MCF 10A (cell line): Measurements from ENCODE around the gene SDR42E1. TPM values are rescaled to one million over a fixed set of nuclear protein-coding genes. Genes with fewer than 3 reads are reported as not detected.

ENCODE experiments used
- BruUV-seq: library from RNA; stranded (reverse); fragments of 400-500 nt; replicated peaks from 2 replicates; lab custom pipeline; 2021; lab: Mats Ljungman, UMichigan
- CTCF ChIA-PET: fragments of 300-600 bp; sonication (Branson Sonifier 250); formaldehyde crosslinking; extraction: SDS; loops from one replicate; lab custom pipeline; 2021; ENCODE audit warnings: antibody characterized with exemption, inconsistent platforms; lab: Yijun Ruan, JAX
- POLR2A ChIA-PET: fragments of 300-600, 350-650 bp; sonication (Branson Sonifier 250); formaldehyde crosslinking; extraction: SDS; loops from one replicate; lab custom pipeline; 2020; ENCODE audit warnings: antibody characterized with exemption, inconsistent platforms; lab: Yijun Ruan, JAX
- DNase-seq: peaks from one replicate; pipeline ENCODE4 v3.0.0-alpha.2; 2018; ENCODE audit not compliant: unreplicated experiment
- H3K27ac Mint-ChIP-seq: one replicate; pipeline ENCODE4 v1.8.0; 2022; ENCODE audit warnings: mild to moderate bottlenecking, low read depth, mixed read lengths; ENCODE audit not compliant: unreplicated experiment
- H3K27me3 Mint-ChIP-seq: one replicate; pipeline ENCODE4 v1.8.0; 2022; ENCODE audit warnings: mixed read lengths; ENCODE audit not compliant: insufficient read depth, unreplicated experiment
- H3K36me3 Mint-ChIP-seq: one replicate; pipeline ENCODE4 v1.8.0; 2022; ENCODE audit warnings: mild to moderate bottlenecking, moderate library complexity, mixed read lengths; ENCODE audit not compliant: insufficient read depth, unreplicated experiment
- H3K4me1 Mint-ChIP-seq: one replicate; pipeline ENCODE4 v1.8.0; 2022; ENCODE audit warnings: mixed read lengths; ENCODE audit not compliant: insufficient read depth, unreplicated experiment
- H3K4me3 Mint-ChIP-seq: one replicate; pipeline ENCODE4 v1.8.0; 2022; ENCODE audit warnings: mild to moderate bottlenecking, moderate library complexity, mixed read lengths; ENCODE audit not compliant: unreplicated experiment
- H3K9me3 Mint-ChIP-seq: one replicate; pipeline ENCODE4 v1.8.0; 2022; ENCODE audit warnings: mixed read lengths; ENCODE audit not compliant: unreplicated experiment
- CTCF ChIP-seq: fragments of 200-600 bp; IDR thresholded peaks from one replicate; pipeline ENCODE4 v1.8.0; 2022; ENCODE audit warnings: antibody characterized with exemption, mild to moderate bottlenecking; ENCODE audit not compliant: unreplicated experiment
- intact Hi-C: fragments of 100-400 bp; cut with micrococcal nuclease; formaldehyde crosslinking; loops from 2 replicates; pipeline ENCODE4 v1.14.1; 2022
- total RNA-seq: library from RNA; stranded (reverse); gene quantifications from 2 replicates; pipeline ENCODE4 v1.2.3, GENCODE V29; 2022

SDR42E1 gene
- total RNA-seq, 1 experiment from 2014 or later = 8.4 TPM

- intact Hi-C loops = no loop called here
- no peak for TF ChIP-seq CTCF
- ChIA-PET CTCF (interaction anchor here (1.1 kb wide), 1 partner anchor 35 kb away, joined by 3 read pairs; no protein-coding TSS in a partner anchor), POLR2A (no interaction called here)
- Mint-ChIP-seq H3K4me3 (no peak overlapping the region), H3K27ac (no peak overlapping the region), H3K9me3 (peaks cover 7% of the 10 kb centered on the region), H3K36me3 (peaks cover 14% of the 10 kb centered on the region), H3K27me3 (no peaks in the 10 kb centered on the region), H3K4me1 (peaks cover 3% of the 10 kb centered on the region)
- no TSS peak for BruUV-seq
- no peak for DNase-seq
These were observed 6.7 kb downstream of the SDR42E1 start for GRCh38 chr16:82004601-82005000.

- no TSS peak for BruUV-seq
- Mint-ChIP-seq H3K9me3 (peaks cover 2% of the 10 kb centered on the region), H3K36me3 (peaks cover 23% of the 10 kb centered on the region), H3K4me1 (peaks cover 3% of the 10 kb centered on the region), H3K27ac (no peak overlapping the region), H3K27me3 (no peaks in the 10 kb centered on the region), H3K4me3 (no peak overlapping the region)
- CTCF ChIA-PET = interaction anchor here (1.1 kb wide), 1 partner anchor 8 kb away, joined by 4 read pairs; no protein-coding TSS in a partner anchor
- TF ChIP-seq CTCF = no peak
- POLR2A ChIA-PET = interaction anchor here (0.7 kb wide), 1 partner anchor 10 kb away, joined by 4 read pairs; no protein-coding TSS in a partner anchor
- intact Hi-C loops = no loop called here
- DNase-seq = no peak
These were observed 8.4 kb downstream of the SDR42E1 start for GRCh38 chr16:82002831-82003230.

GRCh38 chr16:81997738-81998137 lies 13.5 kb downstream of the SDR42E1 start:
- Mint-ChIP-seq H3K36me3 (peaks cover 16% of the 10 kb centered on the region), H3K27me3 (no peaks in the 10 kb centered on the region), H3K27ac (no peak overlapping the region), H3K4me1 (peaks cover 25% of the 10 kb centered on the region), H3K4me3 (no peak overlapping the region), H3K9me3 (no peaks in the 10 kb centered on the region)
- intact Hi-C loops = loop anchor here (1.0 to 2.0 kb wide), 2 partner anchors 57 to 107 kb away; no protein-coding TSS in a partner anchor
- no TSS peak for BruUV-seq
- ChIA-PET CTCF (interaction anchor here (0.5 to 3.2 kb wide), 17 partner anchors 9 to 1454 kb away, joined by 3 to 31 read pairs (median 5); no protein-coding TSS in a partner anchor), POLR2A (interaction anchor here (0.5 to 2.3 kb wide), 6 partner anchors 12 to 172 kb away, joined by 3 to 10 read pairs (median 4); partner anchors contain the start of genes MPHOSPH6 and SDR42E1)
- no peak for TF ChIP-seq CTCF
- peak; percentile 64 for DNase-seq

GRCh38 chr16:81996664-81997509 lies 14.4 kb downstream of the SDR42E1 start:
- H3K4me3 Mint-ChIP-seq = no peak overlapping the region
- POLR2A ChIA-PET = interaction anchor here (1.1 to 2.3 kb wide), 5 partner anchors 11 to 173 kb away, joined by 3 to 10 read pairs (median 4); partner anchors contain the start of genes MPHOSPH6 and SDR42E1
- CTCF ChIA-PET = interaction anchor here (0.5 to 3.2 kb wide), 20 partner anchors 10 to 655 kb away, joined by 3 to 31 read pairs (median 4); partner anchors contain the start of gene SDR42E1
- H3K36me3 Mint-ChIP-seq = peaks cover 16% of the 10 kb centered on the region
- no peaks in the 10 kb centered on the region for H3K27me3 Mint-ChIP-seq
- intact Hi-C loops = loop anchor here (1.0 to 2.0 kb wide), 2 partner anchors 56 to 107 kb away; no protein-coding TSS in a partner anchor
- no peaks in the 10 kb centered on the region for H3K9me3 Mint-ChIP-seq
- peak; percentile 44 for TF ChIP-seq CTCF
- peaks cover 25% of the 10 kb centered on the region for H3K4me1 Mint-ChIP-seq
- DNase-seq = peak; percentile 84
- peak overlapping the region; percentile 31 for H3K27ac Mint-ChIP-seq
- BruUV-seq = no TSS peak
